ENCODE results near the gene B4GALT3. TPM values are rescaled to one million over a fixed set of nuclear protein-coding genes. Genes with fewer than 3 reads are reported as not detected.

The B4GALT3 gene
- total RNA-seq, 1 donor from 2014 or later: 41.7 TPM

DNA sequence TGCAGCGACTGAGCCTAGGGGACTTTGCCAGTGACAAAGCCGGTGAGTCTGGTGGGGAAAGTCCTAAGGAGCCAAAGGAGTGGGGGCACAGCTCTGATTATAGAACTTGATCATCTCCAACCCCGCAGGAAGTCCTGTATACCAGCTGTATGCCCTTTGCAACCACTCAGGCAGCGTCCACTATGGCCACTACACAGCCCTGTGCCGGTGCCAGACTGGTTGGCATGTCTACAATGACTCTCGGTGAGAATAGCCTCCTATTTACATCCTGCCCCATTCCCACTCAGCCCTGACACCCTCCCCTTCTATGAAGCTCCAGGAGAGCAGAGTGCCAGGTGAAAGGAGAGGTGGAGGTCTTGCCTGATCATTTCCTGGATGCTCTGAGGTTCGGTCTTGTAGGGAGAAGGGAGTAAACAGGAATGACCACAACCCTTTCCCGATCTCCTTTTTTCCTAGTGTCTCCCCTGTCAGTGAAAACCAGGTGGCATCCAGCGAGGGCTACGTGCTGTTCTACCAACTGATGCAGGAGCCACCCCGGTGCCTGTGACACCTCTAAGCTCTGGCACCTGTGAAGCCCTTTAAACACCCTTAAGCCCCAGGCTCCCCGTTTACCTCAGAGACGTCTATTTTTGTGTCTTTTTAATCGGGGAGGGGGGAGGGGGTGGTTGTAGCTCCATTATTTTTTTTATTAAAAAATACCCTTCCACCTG is 12.3 kb downstream of the B4GALT3 start:
- H3K27me3 Mint-ChIP-seq: no peaks in the 10 kb centered on the region
- ATAC-seq (ENCODE audit: low read depth): no peak
- CTCF ChIA-PET: interaction anchor here (0.6 to 3.8 kb wide), 16 partner anchors 8 to 217 kb away, joined by 3 to 40 read pairs (median 7); partner anchors contain the start of genes ARHGAP30, B4GALT3, NDUFS2 and TOMM40L
- POLR2A ChIA-PET: interaction anchor here (0.6 to 4.3 kb wide), 14 partner anchors 11 to 397 kb away, joined by 3 to 49 read pairs (median 9); partner anchors contain the start of genes ARHGAP30, B4GALT3, NDUFS2 and NIT1
- no peak for DNase-seq
- H3K4me3 Mint-ChIP-seq: no peak overlapping the region
- peaks cover 57% of the 10 kb centered on the region for H3K4me1 Mint-ChIP-seq
- no peaks in the 10 kb centered on the region for H3K9me3 Mint-ChIP-seq
- peak overlapping the region; percentile 98 for H3K27ac Mint-ChIP-seq
- intact Hi-C loops (cut with micrococcal nuclease): loop anchor here (1.0 kb wide), 1 partner anchor 217 kb away; no protein-coding TSS in a partner anchor
- TF ChIP-seq, protein P1, sequence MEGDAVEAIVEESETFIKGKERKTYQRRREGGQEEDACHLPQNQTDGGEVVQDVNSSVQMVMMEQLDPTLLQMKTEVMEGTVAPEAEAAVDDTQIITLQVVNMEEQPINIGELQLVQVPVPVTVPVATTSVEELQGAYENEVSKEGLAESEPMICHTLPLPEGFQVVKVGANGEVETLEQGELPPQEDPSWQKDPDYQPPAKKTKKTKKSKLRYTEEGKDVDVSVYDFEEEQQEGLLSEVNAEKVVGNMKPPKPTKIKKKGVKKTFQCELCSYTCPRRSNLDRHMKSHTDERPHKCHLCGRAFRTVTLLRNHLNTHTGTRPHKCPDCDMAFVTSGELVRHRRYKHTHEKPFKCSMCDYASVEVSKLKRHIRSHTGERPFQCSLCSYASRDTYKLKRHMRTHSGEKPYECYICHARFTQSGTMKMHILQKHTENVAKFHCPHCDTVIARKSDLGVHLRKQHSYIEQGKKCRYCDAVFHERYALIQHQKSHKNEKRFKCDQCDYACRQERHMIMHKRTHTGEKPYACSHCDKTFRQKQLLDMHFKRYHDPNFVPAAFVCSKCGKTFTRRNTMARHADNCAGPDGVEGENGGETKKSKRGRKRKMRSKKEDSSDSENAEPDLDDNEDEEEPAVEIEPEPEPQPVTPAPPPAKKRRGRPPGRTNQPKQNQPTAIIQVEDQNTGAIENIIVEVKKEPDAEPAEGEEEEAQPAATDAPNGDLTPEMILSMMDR (IDR thresholded peaks at IDR 0.05): no peak
- H3K36me3 Mint-ChIP-seq (ENCODE audit: low read depth): peaks cover 59% of the 10 kb centered on the region

DNA sequence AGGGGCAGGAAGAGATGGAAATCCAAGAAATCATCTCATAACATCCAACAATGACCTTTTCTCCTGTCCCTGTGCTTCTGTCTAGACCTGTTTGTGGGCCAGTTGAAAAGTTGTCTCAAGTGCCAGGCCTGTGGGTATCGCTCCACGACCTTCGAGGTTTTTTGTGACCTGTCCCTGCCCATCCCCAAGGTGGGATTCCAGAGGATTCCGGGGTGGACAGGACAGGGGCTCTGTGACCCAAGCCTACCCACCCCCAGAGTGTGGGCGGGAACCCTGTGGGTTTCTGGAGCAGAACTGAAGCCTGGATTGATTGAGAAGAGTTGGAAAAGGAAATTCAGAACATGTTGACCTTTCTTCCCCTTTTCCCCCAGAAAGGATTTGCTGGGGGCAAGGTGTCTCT is 13.5 kb downstream of the B4GALT3 start:
- intact Hi-C loops (cut with micrococcal nuclease): no loop called here
- Mint-ChIP-seq H3K27ac (peak overlapping the region; percentile 2), H3K4me1 (peaks cover 66% of the 10 kb centered on the region), H3K9me3 (no peaks in the 10 kb centered on the region), H3K27me3 (no peaks in the 10 kb centered on the region), H3K36me3 (ENCODE audit: low read depth) (peaks cover 60% of the 10 kb centered on the region), H3K4me3 (no peak overlapping the region)
- TF ChIP-seq, protein P1 (IDR thresholded peaks at IDR 0.05): no peak
- ChIA-PET POLR2A (interaction anchor here (4.3 kb wide), 1 partner anchor 12 kb away, joined by 42 read pairs; the partner anchor contains the start of gene B4GALT3), CTCF (interaction anchor here (0.8 kb wide), 1 partner anchor 62 kb away, joined by 3 read pairs; the partner anchor contains the start of gene TOMM40L)
- no peak for ATAC-seq (ENCODE audit: low read depth)
- DNase-seq: no peak

DNA sequence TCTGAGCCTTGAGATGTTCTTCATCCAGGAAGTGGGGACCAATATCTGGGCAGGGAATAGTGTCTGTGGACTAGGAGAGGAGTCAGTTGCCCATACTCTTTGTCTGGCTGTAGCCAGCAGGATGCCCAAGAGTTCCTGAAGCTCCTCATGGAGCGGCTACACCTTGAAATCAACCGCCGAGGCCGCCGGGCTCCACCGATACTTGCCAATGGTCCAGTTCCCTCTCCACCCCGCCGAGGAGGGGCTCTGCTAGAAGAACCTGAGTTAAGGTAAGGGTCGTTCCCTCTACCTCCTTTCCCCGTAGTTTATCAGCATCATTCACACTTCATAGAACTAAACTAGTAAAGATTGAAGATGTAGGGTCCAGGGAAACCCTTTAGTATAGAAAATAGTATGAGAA is 14.5 kb downstream of the B4GALT3 start:
- Mint-ChIP-seq H3K9me3 (no peaks in the 10 kb centered on the region), H3K27me3 (no peaks in the 10 kb centered on the region), H3K36me3 (ENCODE audit: low read depth) (peaks cover 66% of the 10 kb centered on the region), H3K4me1 (peaks cover 61% of the 10 kb centered on the region), H3K4me3 (peak overlapping the region; percentile 19), H3K27ac (no peak overlapping the region)
- TF ChIP-seq, protein P1 (IDR thresholded peaks at IDR 0.05): no peak
- intact Hi-C loops (cut with micrococcal nuclease): no loop called here
- ChIA-PET POLR2A (interaction anchor here (1.7 kb wide), 1 partner anchor 9 kb away, joined by 6 read pairs; the partner anchor contains the start of gene UFC1), CTCF (interaction anchor here (1.3 kb wide), 1 partner anchor 9 kb away, joined by 4 read pairs; no protein-coding TSS in a partner anchor)
- DNase-seq: no peak
- ATAC-seq (ENCODE audit: low read depth): no peak

DNA sequence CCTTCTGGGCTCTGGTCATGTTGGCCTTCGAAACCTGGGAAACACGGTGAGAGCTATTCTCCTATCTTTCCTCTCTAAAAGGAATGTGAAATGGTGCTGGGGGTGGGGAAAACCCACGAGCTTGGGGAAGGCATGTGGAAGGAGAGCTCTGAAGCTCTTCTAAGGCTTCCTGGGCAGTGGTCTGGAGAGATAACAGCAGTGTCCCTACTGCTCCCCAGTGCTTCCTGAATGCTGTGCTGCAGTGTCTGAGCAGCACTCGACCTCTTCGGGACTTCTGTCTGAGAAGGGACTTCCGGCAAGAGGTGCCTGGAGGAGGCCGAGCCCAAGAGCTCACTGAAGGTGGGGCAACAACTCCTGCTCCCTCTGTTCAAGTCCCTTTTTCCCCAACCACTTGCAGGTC is 15.3 kb downstream of the B4GALT3 start:
- peaks cover 74% of the 10 kb centered on the region for H3K36me3 Mint-ChIP-seq (ENCODE audit: low read depth)
- DNase-seq (no peak), ATAC-seq (ENCODE audit: low read depth) (no peak)
- ChIA-PET CTCF (interaction anchor here (1.3 kb wide), 1 partner anchor 9 kb away, joined by 4 read pairs; no protein-coding TSS in a partner anchor), POLR2A (interaction anchor here (0.6 to 1.7 kb wide), 4 partner anchors 9 to 144 kb away, joined by 3 to 8 read pairs (median 5); partner anchors contain the start of gene UFC1)
- intact Hi-C loops (cut with micrococcal nuclease): no loop called here
- H3K27me3 Mint-ChIP-seq: no peaks in the 10 kb centered on the region
- TF ChIP-seq, protein P1 (IDR thresholded peaks at IDR 0.05): no peak
- no peaks in the 10 kb centered on the region for H3K9me3 Mint-ChIP-seq
- H3K27ac Mint-ChIP-seq: no peak overlapping the region
- H3K4me3 Mint-ChIP-seq: peak overlapping the region; percentile 19
- peaks cover 55% of the 10 kb centered on the region for H3K4me1 Mint-ChIP-seq

DNA sequence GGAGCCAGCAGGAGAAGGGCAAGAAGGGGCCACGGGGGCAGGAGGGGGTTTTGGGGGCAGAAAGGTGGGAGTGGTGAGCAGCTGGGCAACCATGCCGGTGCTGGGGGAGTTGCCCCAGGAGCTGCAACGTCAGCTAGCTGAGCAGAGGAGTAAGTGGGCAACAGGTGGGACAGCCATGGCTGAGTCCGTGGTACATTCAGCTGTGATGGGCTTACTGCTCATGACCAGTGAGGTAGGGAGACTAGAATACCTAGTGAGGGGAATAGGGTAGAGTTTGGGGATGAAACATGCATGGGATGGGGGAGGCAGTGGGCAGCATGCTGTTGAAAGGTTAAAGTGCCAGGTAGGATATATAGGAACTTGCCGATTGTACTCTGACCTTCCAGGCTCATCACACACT is 15.7 kb downstream of the B4GALT3 start:
- TF ChIP-seq, protein P1 (IDR thresholded peaks at IDR 0.05): no peak
- Mint-ChIP-seq H3K27me3 (no peaks in the 10 kb centered on the region), H3K4me3 (no peak overlapping the region), H3K9me3 (no peaks in the 10 kb centered on the region), H3K4me1 (peaks cover 51% of the 10 kb centered on the region), H3K27ac (no peak overlapping the region), H3K36me3 (ENCODE audit: low read depth) (peaks cover 77% of the 10 kb centered on the region)
- intact Hi-C loops (cut with micrococcal nuclease): no loop called here
- ChIA-PET POLR2A (interaction anchor here (0.6 to 1.7 kb wide), 4 partner anchors 8 to 144 kb away, joined by 3 to 8 read pairs (median 5); partner anchors contain the start of gene UFC1), CTCF (interaction anchor here (1.3 kb wide), 1 partner anchor 10 kb away, joined by 4 read pairs; no protein-coding TSS in a partner anchor)
- no peak for ATAC-seq (ENCODE audit: low read depth)
- DNase-seq: no peak
